Mammary epithelial cell (primary cell): ENCODE measurements around the gene PANX2.

ENCODE experiments used
- EZH2 ChIP-seq: IDR thresholded peaks from 2 replicates; pipeline ENCODE4 v1.6.1; 2012; ENCODE audit warnings: low read length, inconsistent platforms, borderline replicate concordance
- TF ChIP-seq, protein P1 (sequence below), 2 donors: IDR thresholded peaks in 1 of 2; conservative IDR thresholded peaks in 1 of 2; 2 replicates each; pipeline ENCODE4 v1.5.1; 2011 to 2012; ENCODE audit warnings: inconsistent platforms in 2 of 2, low read length in 2 of 2, mild to moderate bottlenecking in 2 of 2, control low read depth in 1 of 2, low read depth in 1 of 2; ENCODE audit not compliant: insufficient read depth in 1 of 2; ENCODE audit errors: extremely low read depth in 1 of 2

DNA sequence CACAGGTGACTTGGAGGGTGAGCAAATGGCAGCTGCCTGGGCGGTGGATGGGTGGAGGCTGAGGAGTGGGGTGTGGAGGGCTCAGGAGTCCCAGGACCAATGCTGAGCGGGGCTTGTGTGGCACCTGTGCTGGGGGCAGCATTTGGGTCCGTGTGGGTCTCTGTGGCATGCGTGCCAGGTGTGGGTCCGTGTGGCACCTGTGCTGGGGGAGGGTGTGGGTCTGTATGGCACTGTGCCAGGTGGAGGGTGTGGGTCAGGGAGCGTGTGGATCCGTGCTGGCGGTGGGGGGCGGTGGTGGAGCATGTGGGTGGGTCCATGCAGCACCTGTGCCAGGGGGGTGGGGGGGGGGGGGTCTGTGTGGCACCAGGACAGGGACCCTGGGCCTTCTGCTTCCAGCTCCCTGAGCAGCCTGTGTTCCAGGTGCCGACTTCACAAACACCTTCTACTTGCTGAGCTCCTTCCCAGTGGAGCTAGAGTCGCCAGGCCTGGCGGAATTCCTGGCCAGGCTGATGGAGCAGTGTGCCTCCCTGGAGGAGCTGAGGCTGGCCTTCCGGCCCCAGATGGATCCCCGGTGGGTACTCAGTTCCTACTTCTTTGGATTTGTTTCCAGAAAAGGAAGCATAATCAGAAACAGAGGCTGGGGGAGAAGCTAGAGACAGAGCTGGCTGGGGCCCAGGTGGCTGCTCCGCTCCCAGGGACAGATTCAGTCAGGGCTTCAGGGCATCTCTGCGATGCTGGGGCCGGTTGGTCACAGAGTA, 44.9 kb downstream of the PANX2 start:
- TF ChIP-seq, protein P1, sequence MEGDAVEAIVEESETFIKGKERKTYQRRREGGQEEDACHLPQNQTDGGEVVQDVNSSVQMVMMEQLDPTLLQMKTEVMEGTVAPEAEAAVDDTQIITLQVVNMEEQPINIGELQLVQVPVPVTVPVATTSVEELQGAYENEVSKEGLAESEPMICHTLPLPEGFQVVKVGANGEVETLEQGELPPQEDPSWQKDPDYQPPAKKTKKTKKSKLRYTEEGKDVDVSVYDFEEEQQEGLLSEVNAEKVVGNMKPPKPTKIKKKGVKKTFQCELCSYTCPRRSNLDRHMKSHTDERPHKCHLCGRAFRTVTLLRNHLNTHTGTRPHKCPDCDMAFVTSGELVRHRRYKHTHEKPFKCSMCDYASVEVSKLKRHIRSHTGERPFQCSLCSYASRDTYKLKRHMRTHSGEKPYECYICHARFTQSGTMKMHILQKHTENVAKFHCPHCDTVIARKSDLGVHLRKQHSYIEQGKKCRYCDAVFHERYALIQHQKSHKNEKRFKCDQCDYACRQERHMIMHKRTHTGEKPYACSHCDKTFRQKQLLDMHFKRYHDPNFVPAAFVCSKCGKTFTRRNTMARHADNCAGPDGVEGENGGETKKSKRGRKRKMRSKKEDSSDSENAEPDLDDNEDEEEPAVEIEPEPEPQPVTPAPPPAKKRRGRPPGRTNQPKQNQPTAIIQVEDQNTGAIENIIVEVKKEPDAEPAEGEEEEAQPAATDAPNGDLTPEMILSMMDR (conservative IDR thresholded peaks at IDR 0.05 in 1 of 2, IDR thresholded peaks at IDR 0.05 in 1 of 2; ENCODE audit: extremely low read depth in 1 of 2, insufficient read depth in 1 of 2, low read depth in 1 of 2, low read length in 2 of 2) = no peak
- no peak for TF ChIP-seq EZH2
